ENCODE measurements around the gene FGFR2.

- TF ChIP-seq CTCF (IDR thresholded peaks at IDR 0.05; ENCODE audit: extremely low read depth in 1 of 2, insufficient read depth in 1 of 2, low read depth in 1 of 2, low read length in 2 of 2) (no peak), POLR2A (IDR thresholded peaks at IDR 0.05; ENCODE audit: low read depth, low read length) (no peak), EZH2 (IDR thresholded peaks at IDR 0.05; ENCODE audit: borderline replicate concordance, low read depth, low read length, severe bottlenecking) (no peak), GATA2 (IDR thresholded peaks at IDR 0.05; ENCODE audit: insufficient read depth, insufficient read length, low read depth, low read length) (no peak), FOS (IDR thresholded peaks at IDR 0.05; ENCODE audit: borderline replicate concordance, insufficient read depth, low read length) (no peak), JUN (IDR thresholded peaks at IDR 0.05; ENCODE audit: borderline replicate concordance, insufficient read depth, insufficient read length, low read depth) (no peak), POLR2AphosphoS5 (IDR thresholded peaks at IDR 0.05; ENCODE audit: insufficient read depth, low read depth, low read length) (no peak)
- TF ChIP-seq, protein P1, sequence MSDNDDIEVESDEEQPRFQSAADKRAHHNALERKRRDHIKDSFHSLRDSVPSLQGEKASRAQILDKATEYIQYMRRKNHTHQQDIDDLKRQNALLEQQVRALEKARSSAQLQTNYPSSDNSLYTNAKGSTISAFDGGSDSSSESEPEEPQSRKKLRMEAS (IDR thresholded peaks at IDR 0.05; ENCODE audit: insufficient read depth, insufficient read length): no peak
Observed at GRCh38 chr10:121532292-121532864, 65.9 kb downstream of the FGFR2 start.
